Stimulated activated CD4-positive, alpha-beta T cell treated with anti-CD3 and anti-CD28 coated beads, TNF-alpha, amount 100 ng/mL, for 4 hours (primary cell): ENCODE measurements around the gene FOXD3.
"Not testable (repeated sequence)": the region's sequence is repeated elsewhere in the genome, so short reads cannot be mapped to it uniquely, and the experiment has no call there.

Source experiments
- DNase-seq, 3 experiments: peaks; one replicate each; pipeline ENCODE4 v3.0.0-alpha.2; 2020; ENCODE audit warnings: low read depth in 3 of 3

FOXD3 gene

DNA sequence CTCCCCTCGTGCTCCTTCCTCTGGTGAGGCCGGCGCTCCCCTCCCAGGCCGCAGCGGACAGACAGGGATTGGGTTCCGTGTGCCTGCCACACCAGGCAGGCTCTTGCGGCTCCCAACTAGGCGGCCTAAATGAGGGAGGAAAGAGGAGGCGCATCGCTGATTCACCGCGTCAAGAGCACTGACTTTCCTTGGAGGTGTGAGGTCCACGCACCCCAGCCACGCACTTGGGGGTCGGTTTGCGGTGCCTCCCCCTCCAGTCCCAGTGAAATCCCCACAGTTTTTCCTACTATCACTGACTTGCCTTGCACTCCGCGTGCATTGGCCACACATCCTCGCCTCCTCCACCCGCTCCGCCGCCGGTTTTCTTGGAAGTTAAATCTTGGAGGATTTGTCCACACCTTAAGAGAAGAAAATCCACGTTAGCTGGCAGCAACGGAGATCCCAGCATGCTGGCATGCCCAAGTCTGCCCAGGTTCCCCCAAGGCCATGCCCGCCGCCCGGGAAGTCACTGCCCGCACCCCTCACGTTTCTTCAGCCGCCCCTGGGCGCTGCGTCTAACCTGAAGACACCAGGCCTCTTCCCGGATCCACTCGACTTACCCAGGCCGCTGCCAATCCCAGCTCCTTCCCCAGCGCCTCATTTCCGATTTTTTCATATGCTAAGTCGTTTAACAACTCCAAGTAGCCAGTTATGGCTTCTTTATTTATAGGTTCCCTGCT, 1.1 kb upstream of the FOXD3 start:
- DNase-seq, result no peak

DNA sequence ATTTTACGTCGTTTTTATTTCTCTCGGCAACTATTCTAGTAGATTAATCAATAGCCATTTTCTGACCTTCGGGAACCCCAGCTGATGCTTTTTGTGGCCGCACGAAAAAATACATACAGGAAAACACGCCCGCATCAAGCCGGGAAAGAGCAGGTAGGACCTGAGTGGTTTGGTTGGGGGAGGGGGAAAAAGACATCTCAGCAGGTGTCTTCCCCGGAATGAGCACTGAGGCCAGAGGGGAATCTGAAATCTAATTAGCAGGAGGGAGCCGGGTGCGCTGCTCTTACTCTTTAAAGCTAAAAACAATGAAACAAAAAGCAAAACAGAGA, 618 bp upstream of the FOXD3 start:
- no peak for DNase-seq

DNA sequence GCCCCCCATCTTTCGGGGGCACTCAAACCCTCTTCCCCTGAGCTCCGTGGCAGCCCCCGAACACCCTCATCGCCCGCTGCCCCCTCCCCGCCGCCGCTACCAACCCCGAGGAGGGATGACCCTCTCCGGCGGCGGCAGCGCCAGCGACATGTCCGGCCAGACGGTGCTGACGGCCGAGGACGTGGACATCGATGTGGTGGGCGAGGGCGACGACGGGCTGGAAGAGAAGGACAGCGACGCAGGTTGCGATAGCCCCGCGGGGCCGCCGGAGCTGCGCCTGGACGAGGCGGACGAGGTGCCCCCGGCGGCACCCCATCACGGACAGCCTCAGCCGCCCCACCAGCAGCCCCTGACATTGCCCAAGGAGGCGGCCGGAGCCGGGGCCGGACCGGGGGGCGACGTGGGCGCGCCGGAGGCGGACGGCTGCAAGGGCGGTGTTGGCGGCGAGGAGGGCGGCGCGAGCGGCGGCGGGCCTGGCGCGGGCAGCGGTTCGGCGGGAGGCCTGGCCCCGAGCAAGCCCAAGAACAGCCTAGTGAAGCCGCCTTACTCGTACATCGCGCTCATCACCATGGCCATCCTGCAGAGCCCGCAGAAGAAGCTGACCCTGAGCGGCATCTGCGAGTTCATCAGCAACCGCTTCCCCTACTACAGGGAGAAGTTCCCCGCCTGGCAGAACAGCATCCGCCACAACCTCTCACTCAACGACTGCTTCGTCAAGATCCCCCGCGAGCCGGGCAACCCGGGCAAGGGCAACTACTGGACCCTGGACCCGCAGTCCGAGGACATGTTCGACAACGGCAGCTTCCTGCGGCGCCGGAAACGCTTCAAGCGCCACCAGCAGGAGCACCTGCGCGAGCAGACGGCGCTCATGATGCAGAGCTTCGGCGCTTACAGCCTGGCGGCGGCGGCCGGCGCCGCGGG, 837 bp downstream of the FOXD3 start:
- no peak for DNase-seq

DNA sequence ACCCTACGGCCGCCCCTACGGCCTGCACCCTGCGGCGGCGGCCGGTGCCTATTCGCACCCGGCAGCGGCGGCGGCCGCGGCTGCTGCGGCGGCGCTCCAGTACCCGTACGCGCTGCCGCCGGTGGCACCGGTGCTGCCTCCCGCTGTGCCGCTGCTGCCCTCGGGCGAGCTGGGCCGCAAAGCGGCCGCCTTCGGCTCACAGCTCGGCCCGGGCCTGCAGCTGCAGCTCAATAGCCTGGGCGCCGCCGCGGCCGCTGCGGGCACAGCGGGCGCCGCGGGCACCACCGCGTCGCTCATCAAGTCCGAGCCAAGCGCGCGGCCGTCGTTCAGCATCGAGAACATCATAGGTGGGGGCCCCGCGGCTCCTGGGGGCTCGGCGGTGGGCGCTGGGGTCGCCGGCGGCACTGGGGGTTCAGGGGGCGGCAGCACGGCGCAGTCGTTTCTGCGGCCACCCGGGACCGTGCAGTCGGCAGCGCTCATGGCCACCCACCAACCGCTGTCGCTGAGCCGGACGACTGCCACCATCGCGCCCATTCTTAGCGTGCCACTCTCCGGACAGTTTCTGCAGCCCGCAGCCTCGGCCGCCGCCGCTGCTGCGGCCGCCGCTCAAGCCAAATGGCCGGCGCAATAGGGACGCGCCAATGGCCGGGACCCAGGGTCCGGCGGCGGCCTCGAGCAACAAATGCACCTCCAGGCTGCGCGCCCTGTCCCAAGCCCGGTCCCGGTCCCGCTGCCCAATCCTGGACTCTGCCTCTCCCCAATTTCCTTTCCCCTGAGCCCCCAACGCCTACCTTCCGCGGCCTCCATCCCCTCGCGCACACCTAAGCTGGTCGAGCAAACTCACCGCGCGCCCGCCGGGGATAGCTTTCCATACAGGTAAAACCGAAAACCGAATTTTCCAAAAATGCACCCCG, 1.8 kb downstream of the FOXD3 start:
- DNase-seq, result no peak

DNA sequence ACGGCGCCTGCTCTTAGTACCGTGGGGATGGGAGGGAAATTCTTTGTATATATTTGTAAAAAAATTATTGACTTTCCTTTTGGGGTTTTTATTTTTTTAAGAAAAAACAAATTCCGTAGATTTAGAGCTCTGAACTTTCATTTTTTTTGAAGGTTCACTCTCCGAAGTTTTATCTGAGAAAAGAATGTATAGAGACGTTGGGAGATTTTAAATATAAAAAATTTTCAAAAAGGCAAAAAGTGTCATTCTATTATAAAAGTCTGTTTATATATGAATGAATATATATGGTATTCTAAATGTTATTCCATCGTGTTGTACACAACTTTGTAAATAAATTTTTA, 2.4 kb downstream of the FOXD3 start:
- DNase-seq, result no peak

DNA sequence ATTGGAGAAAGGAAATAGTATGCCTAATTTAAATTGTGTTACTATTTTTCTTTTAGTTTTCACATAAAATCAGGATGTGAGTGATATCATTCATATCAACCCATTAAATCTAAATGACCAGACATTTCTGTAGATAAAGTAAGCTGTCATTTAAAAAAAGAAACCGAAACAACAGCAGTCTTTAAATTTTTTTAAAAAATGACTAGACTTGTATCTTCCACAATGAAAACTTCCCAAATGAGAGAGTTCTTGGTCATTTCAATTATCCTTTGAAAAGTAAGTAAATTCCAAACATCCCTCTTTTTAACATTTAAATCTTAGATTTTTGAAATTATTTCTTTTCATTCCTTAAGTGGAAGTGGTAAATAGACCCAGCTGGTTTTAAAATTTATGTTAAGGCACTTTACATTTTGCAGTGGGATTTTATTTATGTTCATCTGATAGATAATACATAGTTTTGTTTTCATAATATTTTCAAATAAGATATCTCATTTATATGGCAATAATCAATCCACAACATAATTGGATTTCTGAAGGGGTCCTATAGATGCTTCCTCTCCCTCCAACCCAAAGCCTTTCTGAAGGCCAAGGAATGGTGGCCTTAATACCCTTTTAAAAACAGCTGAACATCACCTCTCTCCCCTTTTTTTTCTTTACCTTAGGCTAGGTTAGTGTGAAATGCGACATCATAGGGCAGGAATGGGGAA, 3.1 kb downstream of the FOXD3 start:
- no peak for DNase-seq

DNA sequence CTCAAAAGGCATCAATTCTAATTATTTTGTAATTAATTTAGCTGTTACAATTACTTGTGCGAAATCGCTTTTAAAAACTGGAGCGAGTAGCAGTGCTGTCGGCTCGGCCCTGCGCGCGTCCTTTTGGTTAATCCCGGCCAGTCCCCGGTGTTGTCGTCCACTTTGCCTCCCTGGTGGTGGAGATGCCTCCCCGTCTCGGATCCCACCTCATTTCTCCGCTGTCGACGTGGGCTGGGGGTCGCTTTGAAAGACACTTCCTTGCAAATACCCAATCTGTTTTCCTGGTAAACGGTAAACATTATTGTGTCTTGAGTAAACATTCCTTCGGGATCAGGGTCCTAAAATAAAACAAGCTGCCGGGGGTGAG, 3.7 kb downstream of the FOXD3 start:
- DNase-seq, result no peak

DNA sequence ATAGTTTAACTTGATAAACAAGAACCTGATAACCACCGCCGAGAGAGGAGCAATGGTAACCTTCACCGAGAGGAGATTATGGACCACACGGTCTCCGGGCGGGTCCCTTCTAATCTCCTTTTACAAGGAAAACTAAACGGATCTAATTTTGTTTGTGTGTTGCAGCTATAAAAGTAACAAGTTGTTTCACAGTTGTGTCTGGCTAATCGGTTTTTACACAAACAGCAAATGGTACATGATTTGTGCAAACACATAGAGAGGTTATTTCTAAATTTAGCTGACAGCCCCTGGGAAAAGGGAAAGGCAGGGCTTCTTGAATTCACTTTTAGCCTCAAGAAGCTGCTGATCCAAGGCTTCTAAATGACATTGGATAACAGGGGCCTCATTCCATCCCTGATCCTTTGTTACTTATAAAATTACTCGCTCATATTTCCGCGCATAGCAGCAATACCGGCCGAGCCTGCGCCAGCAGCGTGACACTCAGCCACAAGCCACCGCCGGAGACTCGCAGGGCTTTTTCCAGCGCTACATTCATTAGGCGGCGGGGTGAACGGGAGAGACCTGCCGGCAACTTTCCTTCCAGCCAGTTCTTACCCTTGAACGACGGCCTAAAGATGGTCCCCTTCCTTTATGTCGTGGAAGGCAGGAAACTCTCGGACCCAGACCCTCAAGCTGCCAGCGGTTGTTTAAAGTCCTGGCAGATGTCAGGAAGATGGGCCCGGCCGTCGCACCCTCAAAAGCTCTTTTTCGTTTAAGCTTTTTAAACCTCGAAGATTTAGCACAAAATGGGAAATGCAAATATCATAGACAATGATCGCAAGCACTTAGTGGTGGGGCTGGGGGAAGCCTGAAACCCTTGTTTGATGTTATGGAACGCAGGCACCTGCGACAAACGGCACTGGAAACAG, 4.4 kb downstream of the FOXD3 start:
- DNase-seq, result no peak

DNA sequence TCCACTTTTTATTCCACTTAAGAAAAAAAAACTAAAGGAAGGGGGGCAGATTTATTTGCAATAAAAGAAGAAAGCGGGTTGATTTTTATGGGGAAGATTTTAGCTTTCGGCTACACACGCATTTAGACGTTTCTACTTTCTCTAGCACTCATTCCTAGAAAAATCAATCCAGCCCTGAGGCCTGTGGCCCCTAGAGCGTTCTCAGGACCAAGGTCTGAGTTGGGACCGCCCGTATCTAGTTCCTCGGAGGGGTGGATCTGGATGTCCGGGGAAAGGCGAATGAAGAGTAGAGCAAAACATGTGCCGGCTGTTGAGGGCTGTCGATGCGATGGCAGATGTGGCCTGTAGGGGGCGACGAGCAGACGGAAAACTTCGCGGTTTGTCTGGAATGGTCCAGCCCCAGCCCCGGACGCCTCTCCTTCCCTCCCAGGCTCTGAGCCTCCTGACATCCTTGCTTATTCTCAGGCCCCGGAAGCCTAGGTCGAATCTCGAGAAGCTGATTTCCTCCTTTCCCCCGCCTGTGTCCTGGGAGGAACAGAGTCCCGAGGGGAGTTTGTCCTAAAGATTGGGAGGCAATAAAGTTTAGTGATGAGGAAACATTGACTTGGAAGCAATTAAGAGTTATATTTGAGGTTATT, 5.2 kb downstream of the FOXD3 start:
- DNase-seq, result no peak

DNA sequence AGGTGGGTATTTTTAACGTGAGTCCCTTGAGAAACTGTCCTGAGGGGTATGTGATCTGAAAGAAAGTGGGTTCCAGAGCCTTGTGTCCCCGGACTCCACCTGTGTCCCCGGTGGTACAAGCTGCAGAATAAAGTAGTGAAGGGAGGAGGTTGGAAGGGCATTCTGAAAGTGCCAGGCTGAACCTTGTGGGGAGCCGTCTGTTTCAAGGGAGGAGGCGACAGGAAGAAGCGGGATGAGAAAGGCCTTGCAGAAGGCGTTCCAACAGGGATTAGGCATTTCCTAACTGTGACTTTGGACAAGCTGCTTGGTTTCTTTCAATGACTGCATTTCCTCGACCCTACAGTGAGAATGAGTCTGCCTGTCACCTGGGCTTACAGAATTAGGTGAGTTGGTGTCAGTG, 5.8 kb downstream of the FOXD3 start:
- DNase-seq, result no peak

DNA sequence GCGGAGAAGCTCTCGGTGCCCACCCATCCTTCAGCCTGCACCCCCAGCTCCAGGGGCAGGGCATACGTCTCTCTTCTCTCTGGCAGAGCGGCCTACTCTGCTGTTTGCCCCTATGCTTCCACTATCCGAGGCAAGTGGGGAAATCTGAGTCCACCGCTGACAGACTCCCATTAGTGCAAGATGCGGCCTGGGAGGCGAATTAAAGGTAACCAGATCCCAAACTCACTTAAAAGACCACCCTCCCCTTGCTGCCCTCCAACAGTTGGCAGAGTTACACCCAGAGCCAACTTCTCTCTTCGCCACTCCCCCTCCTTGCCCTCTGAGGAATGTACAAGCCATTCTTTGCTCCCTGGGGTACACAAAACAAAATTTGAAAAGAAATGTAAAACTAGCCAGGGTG, 6.4 kb downstream of the FOXD3 start:
- DNase-seq, result no peak

DNA sequence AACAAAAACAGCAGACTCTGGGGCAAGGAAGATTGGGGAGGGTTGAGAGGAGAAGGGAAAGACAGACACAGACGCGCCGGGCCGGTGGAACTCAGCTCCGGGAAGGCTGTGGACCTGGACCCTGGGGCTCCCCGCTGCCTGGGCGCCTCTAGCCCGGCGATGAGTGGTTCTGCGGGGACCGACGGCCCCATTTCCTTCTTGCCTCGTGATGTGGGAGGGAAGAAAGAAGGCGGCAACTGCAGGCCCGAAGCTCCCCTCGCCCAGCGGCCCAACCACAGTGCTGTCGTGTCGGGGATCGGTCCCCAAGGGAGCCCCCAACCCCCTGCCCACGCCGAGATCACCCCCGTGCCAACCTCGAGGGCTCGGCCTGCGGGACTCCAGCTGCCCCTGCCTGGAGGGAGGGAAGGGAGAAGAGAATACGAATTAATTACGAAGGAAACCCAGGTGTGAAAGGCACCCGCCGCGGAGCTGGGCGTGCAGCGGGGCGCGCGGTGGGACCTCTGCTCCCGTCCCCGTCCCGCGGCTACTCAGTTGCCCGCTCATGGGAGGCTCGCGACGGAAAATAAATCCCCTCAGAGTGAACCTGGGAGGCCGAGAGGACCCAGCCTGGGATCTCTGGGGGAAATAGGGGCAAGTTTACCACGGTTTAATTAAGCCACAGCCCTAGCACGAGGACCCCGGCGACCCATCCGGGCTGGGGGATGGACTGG, 7.4 kb downstream of the FOXD3 start:
- no peak for DNase-seq

DNA sequence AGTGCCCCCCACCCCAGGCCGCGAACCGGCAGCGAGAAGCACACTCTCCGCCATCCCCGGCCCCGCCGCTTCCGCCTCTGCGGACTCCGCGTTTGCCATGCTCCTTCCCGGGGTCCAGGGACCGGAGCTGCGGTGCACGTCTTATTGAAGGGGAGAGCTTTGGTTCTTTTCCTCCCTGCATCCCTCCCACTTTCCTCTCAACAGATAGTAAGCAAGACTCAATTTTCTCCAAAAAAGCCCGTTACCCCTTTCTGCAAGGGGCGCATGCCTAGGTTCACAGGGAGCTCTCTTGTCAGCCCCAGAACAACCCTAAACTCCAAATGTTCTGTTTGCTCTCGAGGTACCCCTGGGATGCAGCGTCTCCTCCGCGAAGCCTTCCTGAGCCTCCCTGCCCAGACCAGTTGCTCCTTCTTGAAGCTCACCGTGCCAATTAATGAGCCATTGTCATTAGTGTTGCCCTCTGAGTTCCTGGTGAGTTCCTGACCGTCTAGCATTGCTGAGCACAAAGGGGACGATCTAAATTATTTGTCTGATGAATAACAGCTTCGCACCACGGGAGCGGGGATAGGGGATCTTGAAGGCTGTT, 8.1 kb downstream of the FOXD3 start:
- no peak for DNase-seq

DNA sequence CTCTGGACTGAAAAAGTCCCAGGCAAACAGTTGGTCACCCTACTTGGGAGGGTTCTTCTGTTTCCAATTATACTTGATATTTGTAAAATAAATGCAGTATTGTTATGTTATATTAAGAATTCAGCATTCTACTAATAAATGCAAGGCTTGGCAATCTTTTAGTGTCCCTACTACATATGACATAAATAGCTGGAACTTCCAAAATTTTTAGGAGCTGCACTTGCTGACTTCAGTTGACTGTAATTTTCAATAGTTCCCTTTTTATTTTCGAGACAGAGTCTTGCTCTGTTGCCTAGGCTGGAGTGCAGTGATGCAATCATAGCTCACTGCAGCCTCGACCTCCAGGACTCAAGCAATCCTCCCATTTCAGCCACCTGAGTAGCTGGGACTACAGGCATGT, 20.0 kb downstream of the FOXD3 start:
- no peak for DNase-seq

DNA sequence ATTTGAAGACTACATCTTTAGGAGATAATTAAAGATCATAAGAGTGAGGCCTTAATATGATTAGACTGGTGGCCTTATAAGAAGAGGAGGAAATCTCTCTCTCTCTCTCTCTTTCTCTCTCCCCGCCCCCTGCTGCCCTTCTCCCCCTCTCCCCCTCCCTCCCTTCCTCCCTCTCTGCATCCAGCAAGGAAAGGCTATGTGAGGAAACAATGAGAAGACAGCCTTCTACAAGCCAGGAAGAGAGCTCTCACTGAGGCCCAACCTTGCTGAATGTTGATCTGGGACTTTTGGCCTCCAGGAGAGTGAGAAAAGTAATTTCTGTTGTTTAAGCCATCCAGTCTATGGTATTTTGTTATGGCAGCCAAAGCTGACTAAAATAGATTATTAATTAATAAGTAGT, 21.6 kb downstream of the FOXD3 start:
- no peak for DNase-seq

DNA sequence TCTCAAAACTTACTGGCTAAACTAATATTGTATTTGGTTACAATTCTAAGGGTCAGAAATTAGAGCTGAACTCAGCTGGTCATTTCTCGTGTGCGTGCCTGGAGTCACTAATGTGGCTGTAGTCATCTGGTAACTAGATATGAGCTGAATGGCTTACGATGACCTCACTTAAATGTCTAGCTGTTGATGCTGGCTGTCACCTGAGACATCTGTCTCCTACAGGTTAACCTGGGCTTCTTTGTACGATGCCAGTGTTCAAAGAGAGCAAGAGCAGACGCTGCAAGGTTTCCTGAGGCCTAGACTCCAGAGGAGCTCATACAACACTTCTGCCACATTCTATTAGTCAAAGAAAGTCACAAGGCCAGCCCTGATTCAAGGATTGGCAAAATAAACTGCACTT, 28.0 kb downstream of the FOXD3 start:
- DNase-seq, result no peak

DNA sequence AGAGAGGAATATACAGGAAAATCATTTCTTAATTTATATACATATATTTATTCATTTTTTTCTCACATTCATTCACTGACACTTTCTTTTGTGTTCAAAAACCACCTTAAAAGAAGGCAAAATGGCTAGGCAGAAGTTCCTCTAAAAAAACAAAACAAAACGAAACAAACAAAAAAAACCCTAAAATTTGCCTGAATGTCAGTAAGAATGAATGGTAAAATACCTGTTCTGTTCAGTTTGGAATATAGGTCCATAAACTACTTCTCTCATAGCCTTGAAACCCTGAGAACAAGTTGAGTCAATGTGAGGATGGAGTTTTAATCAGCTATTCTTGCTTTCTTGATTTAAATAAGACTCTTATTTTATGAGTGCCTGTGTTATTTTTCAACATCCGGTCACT, 30.4 kb downstream of the FOXD3 start:
- DNase-seq, result no peak

DNA sequence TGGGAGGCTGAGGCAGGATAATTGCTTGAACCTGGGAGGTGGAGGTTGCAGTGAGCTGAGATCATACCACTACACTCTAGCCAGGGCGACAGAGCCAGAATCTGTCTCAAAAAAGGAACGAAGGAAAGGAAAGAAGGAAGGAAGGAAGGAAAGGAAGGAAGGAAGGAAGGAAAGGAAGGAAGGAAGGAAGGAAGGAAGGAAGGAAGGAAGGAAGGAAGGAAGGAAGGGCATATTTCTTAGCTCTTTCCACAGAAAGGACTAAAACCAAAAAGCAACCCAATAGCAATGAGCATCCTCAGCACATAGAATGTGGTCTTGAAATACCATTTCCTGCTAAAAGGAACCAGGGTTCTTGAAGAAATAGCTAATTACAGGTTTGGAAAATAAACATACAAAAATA, 33.9 kb downstream of the FOXD3 start:
- DNase-seq, result not testable (repeated sequence)

DNA sequence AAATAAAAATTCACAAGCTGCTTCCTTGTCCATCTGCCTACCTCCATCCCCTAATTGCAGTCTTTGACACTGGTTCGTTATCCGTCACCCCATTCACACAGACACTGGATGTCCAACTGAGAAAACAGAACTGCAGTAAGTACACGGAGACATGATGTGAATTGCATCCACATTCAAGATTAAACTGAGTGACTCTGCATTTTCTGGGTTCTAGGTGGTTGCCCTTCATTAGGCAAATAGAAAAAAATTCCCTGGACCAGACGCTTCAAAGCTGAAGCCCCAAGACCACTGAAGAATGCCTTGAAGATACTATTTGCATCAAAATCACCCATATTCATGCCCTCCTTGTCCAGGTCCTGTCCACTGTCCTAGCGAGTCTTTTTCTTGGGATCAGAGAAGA, 37.2 kb downstream of the FOXD3 start:
- DNase-seq, result no peak
